ENCODE measurements around the gene TNFAIP8L1. TPM values are rescaled to one million over a fixed set of nuclear protein-coding genes. Genes with fewer than 3 reads are reported as not detected.
A peak's percentile ranks its signal among the peaks of the same experiment; 100 is the strongest.
"Not testable (repeated sequence)": the region's sequence is repeated elsewhere in the genome, so short reads cannot be mapped to it uniquely, and the experiment has no call there.

TNFAIP8L1 gene
- total RNA-seq, 1 donor = 19.4 TPM

- DNase-seq (ENCODE audit: low read depth in 2 of 3, low spot score in 2 of 3) = no peak
Observed at GRCh38 chr19:4675346-4675745, 36.0 kb downstream of the TNFAIP8L1 start.

GRCh38 chr19:4676955-4677731 lies 37.8 kb downstream of the TNFAIP8L1 start:
- peak in 2 of 3 donors; percentile 20 to 39 for DNase-seq (ENCODE audit: low read depth in 2 of 3, low spot score in 2 of 3)

- peak in 2 of 3 donors; percentile 30 to 44 for DNase-seq (ENCODE audit: low read depth in 2 of 3, low spot score in 2 of 3)
Observed at GRCh38 chr19:4678881-4679790, 39.8 kb downstream of the TNFAIP8L1 start.

GRCh38 chr19:4680021-4680420 lies 40.7 kb downstream of the TNFAIP8L1 start:
- DNase-seq (ENCODE audit: low read depth in 2 of 3, low spot score in 2 of 3) = not testable (repeated sequence)

- DNase-seq (ENCODE audit: low read depth in 2 of 3, low spot score in 2 of 3) = no peak
Observed at GRCh38 chr19:4682417-4683200, 43.3 kb downstream of the TNFAIP8L1 start.

- DNase-seq (ENCODE audit: low read depth in 2 of 3, low spot score in 2 of 3) = no peak
Observed at GRCh38 chr19:4684312-4685095, 45.2 kb downstream of the TNFAIP8L1 start.

- no peak for DNase-seq (ENCODE audit: low read depth in 2 of 3, low spot score in 2 of 3)
Observed at GRCh38 chr19:4686700-4687099, 47.4 kb downstream of the TNFAIP8L1 start.

- DNase-seq (ENCODE audit: low read depth in 2 of 3, low spot score in 2 of 3) = no peak
Observed at GRCh38 chr19:4687396-4687795, 48.1 kb downstream of the TNFAIP8L1 start.

GRCh38 chr19:4688587-4688986 lies 49.3 kb downstream of the TNFAIP8L1 start:
- no peak for DNase-seq (ENCODE audit: low read depth in 2 of 3, low spot score in 2 of 3)

- no peak for DNase-seq (ENCODE audit: low read depth in 2 of 3, low spot score in 2 of 3)
Observed at GRCh38 chr19:4689403-4689802, 50.1 kb downstream of the TNFAIP8L1 start.

GRCh38 chr19:4690361-4690760 lies 51.0 kb downstream of the TNFAIP8L1 start:
- no peak for DNase-seq (ENCODE audit: low read depth in 2 of 3, low spot score in 2 of 3)

- no peak for DNase-seq (ENCODE audit: low read depth in 2 of 3, low spot score in 2 of 3)
Observed at GRCh38 chr19:4691373-4691772, 52.1 kb downstream of the TNFAIP8L1 start.

GRCh38 chr19:4692251-4693077 lies 53.1 kb downstream of the TNFAIP8L1 start:
- no peak for DNase-seq (ENCODE audit: low read depth in 2 of 3, low spot score in 2 of 3)

- no peak for DNase-seq (ENCODE audit: low read depth in 2 of 3, low spot score in 2 of 3)
Observed at GRCh38 chr19:4693078-4693350, 53.7 kb downstream of the TNFAIP8L1 start.

GRCh38 chr19:4693471-4694121 lies 54.3 kb downstream of the TNFAIP8L1 start:
- no peak for DNase-seq (ENCODE audit: low read depth in 2 of 3, low spot score in 2 of 3)

GRCh38 chr19:4694211-4694987 lies 55.1 kb downstream of the TNFAIP8L1 start:
- no peak for DNase-seq (ENCODE audit: low read depth in 2 of 3, low spot score in 2 of 3)

GRCh38 chr19:4695224-4695731 lies 56.0 kb downstream of the TNFAIP8L1 start:
- no peak for DNase-seq (ENCODE audit: low read depth in 2 of 3, low spot score in 2 of 3)

- no peak for DNase-seq (ENCODE audit: low read depth in 2 of 3, low spot score in 2 of 3)
Observed at GRCh38 chr19:4697304-4697703, 58.0 kb downstream of the TNFAIP8L1 start.
